DOHH2 (cell line): Measurements from ENCODE around the gene ZCCHC13.
"Not testable (repeated sequence)": the region's sequence is repeated elsewhere in the genome, so short reads cannot be mapped to it uniquely, and the experiment has no call there.

Experiments used
- EZH2phosphoT487 ChIP-seq: fragments of 200-600 bp; sonication (generic); IDR thresholded peaks from 2 replicates; pipeline ENCODE4 v1.6.1; 2017; ENCODE audit warnings: borderline replicate concordance, mild to moderate bottlenecking, antibody characterized with exemption, low read length, moderate library complexity, mixed read lengths
- TF ChIP-seq, protein P1 (sequence below): fragments of 200-600 bp; sonication (generic); IDR thresholded peaks from one replicate; pipeline ENCODE4 v1.5.1; 2014; ENCODE audit warnings: antibody characterized with exemption, mild to moderate bottlenecking, low read depth, low read length; ENCODE audit not compliant: poor library complexity, severe bottlenecking

DNA sequence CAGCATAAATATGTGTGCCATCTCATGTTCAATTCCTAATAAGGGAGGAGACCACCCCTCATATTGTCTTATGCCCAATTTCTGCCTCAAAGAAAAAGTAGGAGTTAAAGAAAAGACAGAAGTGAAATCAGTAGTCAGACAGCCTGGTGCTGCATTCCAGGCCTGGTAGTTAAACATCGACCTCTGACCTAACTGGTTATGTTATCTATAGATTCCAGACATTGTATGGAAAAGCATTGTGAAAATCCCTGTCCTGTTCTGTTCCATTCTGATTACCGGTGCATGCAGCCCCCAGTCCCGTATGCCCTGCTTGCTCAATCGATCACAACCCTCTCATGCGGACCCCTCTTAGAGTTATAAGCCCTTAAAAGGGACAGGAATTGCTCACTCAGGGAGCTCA is 38.2 kb downstream of the ZCCHC13 start:
- TF ChIP-seq, protein P1, sequence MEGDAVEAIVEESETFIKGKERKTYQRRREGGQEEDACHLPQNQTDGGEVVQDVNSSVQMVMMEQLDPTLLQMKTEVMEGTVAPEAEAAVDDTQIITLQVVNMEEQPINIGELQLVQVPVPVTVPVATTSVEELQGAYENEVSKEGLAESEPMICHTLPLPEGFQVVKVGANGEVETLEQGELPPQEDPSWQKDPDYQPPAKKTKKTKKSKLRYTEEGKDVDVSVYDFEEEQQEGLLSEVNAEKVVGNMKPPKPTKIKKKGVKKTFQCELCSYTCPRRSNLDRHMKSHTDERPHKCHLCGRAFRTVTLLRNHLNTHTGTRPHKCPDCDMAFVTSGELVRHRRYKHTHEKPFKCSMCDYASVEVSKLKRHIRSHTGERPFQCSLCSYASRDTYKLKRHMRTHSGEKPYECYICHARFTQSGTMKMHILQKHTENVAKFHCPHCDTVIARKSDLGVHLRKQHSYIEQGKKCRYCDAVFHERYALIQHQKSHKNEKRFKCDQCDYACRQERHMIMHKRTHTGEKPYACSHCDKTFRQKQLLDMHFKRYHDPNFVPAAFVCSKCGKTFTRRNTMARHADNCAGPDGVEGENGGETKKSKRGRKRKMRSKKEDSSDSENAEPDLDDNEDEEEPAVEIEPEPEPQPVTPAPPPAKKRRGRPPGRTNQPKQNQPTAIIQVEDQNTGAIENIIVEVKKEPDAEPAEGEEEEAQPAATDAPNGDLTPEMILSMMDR, result not testable (repeated sequence)
- not testable (repeated sequence) for TF ChIP-seq EZH2phosphoT487
